ENCODE results near the gene ALK.

ALK gene

DNA sequence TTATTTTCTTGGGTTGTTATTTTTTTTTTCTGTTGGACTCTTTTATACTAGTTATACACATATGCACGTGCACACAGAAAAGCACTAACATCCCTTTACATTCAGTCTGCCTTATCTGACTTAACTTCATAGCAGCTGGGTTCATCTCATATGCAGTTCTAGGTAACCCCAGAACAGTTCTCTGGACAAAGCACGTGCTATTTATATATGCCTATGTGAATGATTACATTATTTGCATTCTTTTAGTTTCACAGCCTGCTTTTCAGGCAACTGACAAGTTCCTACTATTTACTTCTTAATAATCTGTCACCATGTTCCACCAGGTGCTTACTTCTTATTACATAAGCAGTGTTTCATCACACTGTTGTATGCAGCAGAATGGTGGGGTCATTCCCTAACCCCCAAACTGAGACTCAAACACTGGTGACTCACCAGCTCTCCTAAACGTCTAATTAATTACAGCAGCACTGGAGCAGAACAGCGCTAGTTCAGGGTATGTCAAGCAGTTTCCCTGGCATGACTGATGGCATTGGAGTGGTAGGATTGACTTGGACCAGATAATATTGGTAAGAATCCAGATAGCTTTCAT lies 433.3 kb downstream of the ALK start:
- DNase-seq (ENCODE audit: low read depth): no peak

- DNase-seq (ENCODE audit: low read depth): peak; percentile 30
These were observed 435.8 kb downstream of the ALK start for GRCh38 chr2:29485631-29486030.

DNA sequence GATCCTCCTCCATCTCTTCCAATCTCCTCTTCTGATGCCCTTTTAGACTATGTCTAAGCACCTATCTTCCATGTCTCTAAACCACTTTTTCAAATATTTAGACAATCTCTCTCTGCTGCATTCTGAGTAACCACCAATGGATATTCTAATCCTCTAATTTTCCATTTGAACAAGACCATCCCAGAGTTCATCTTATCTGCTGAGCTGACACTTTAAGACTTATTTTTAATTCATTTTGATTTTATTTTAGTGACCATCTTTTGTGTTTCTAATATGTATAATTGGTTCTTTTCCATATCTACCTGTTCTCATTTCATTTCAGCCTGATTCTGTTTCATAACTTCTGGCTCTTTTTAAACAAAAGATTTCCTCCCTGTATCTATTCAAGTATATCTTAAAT lies 436.3 kb downstream of the ALK start:
- no peak for DNase-seq (ENCODE audit: low read depth)

- DNase-seq (ENCODE audit: low read depth): no peak
These were observed 438.5 kb downstream of the ALK start for GRCh38 chr2:29482867-29483266.

DNA sequence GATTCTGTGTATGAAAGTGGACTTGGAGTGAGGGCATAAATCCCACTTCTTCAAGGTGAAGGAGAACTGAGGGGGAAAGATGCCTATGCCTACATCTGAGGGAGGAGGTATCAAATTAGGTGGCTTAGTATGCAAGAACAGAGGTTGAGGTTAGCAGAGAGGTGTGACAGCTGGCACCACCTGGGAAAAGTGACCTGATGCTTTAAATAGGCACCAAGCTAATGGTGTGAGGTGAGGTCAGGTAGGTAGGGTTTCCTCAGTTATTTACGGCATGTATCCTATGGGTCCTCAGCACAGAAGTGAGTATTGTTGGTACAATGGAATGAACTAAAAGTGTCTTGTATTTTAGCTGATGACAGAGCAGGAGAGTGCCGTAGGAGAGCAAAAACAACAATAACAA lies 439.0 kb downstream of the ALK start:
- no peak for DNase-seq (ENCODE audit: low read depth)

DNA sequence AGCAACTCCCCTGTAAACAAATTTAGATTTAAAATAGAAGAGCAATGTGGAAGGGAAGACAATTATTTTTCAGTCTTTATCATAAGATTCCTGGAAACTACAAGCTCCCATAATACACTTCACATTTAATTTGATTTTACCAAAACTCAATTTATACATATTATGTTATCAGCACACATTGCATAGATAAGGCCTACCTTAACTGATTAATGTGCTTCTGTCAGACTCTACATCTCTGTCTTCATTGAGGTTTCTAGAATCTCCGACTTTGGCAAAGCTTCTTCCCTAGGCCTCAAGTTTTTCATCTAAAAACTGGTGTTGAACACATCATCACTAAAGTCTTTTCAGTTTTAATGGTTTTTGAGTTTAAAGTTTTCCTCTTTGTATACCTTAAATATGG lies 440.1 kb downstream of the ALK start:
- DNase-seq (ENCODE audit: low read depth): no peak

DNA sequence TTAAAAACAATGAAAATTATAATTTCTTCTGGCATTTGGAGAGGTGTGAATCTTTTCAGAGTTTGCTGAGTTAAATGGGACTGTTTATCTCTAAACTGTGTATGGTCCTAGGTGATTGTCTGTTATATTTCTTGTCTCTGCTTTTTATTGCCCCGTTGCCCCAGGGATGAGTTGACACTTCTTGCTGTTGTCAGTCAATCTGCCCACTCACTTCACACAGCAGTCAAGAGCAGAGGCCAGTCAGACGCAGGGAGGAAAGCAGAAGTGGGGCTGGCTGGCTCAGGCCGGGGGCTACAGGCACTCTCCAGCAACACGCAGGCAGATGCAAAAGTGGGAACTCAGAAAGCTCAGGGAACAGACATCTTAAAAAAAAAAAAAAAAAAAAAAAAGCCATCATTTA lies 441.0 kb downstream of the ALK start:
- no peak for DNase-seq (ENCODE audit: low read depth)

DNA sequence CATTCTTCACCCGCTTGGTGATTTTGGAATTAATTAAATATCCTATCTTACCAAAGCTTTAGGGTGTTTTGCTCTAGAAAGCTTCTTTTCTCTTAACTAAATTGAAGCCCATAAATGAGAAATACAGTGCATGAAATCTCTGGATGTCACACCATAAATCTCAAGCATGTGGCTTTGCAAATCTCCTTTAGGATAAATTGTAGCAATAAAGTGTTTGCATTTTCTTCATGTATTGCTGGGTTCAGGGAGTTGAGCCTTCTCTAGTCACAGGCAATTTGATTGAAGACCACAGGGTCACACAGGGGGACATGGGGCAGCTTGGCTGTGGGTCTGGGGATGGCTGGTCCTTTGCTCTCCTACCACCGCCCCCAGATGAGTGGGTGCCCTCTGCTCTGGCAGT lies 442.0 kb downstream of the ALK start:
- no peak for DNase-seq (ENCODE audit: low read depth)

DNA sequence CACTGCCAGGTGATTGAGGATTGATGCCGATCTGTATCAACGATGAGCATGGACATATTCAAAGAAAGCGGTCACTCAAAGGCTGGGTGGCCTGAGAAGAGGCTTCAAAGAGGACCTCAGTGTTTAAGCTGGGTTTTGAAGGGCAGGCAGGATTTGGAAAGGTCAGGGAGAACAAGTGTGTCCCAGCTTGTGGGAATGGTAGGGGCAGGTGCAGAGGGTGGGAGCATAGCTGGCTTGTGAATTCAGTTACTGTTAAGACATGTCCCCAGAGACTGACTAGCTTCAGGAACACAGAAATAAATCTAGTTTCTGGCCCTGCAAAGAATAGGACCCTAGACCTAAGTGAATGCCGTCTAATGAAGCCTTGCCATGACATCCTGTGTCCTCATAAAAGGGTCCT lies 442.7 kb downstream of the ALK start:
- DNase-seq (ENCODE audit: low read depth): no peak

DNA sequence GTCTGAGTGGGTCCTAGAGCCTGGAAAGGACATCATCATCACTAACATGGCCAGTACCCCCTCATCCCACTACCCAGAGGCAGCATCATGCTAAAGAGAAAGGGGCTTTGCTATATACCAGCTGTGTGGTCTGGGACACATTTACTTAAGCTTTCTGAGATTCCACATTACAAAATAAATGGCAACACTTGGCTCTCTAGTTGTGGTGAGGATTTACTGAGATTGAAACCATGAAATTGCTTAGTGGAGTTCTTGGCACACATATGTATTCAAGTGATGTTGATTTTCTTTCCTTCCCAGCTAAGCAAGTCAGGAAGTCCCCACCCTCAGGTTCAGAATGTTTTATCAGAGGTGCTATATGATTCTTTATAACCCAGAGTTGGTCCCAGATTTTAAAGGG lies 444.2 kb downstream of the ALK start:
- DNase-seq (ENCODE audit: low read depth): no peak

GRCh38 chr2:29475499-29475898 lies 445.9 kb downstream of the ALK start:
- DNase-seq (ENCODE audit: low read depth): no peak

DNA sequence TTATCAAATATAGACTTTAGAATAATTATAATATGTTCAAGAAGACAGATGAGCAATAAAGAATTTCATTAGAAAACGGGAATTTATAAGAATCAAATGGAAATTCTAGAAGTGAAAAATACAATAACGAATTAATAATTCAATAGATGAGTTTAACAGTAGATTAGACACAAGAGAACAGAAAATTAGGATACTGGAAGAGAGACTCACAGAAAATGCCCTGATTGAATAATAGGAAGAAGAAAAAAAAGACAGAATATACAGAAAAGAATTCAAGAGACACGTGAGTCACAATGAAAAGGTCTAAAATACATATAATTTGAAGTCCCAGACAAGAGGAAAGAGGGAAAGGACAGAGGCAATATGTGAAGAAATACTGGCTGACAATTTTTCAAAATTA lies 451.4 kb downstream of the ALK start:
- no peak for DNase-seq (ENCODE audit: low read depth)

- peak; percentile 35 for DNase-seq (ENCODE audit: low read depth)
These were observed 451.9 kb downstream of the ALK start for GRCh38 chr2:29469516-29469915.

DNA sequence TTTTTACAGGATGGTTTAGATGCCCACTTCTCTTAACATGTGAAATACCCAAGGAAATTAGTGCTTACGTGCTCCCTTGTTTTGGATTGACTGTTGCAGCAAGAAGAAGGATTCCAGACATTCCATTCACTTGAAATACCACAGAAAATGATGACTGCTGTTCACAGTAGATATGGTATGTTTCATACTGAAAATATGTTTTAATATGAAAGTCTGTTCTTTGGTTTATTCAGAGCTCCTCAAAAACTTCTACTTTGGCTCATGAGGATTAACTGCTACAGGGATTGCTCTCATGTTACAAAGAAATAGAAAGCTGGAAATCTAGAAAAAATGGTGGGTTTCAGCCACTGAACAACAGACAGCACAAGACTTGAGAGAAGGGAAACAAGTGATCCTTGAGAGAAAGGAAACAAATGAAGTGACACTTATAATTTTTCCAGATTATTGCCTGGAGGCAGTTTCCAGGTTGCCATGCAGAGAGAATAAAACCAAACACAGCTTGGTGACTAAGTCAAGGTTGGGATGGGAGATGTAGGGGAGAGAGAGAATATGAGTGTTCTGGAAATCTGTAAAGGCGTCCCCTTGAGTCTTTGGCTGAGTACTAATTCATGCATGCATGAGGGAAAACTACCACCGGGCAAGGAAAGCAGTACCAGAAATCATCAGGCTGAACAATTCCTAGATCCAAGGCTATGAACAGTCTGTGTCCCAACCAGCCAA lies 458.0 kb downstream of the ALK start:
- peak; percentile 88 for DNase-seq (ENCODE audit: low read depth)

DNA sequence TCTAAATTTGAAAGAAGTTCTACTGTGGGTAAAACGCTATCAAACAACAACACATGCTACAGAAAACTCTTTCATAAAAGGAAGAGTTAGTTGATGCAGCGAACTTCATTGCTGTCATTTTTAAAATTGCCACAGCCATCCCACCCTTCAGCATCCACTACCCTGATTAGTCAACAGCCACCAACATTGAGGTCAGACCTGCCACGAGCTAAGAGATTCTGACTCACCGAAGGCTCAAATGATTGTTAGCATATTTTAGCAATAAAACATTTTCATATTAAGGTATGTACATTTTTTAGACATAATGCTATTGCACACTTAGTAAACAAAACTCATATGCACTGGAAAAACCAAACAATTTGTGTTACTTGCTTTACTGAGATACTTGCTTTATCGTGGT lies 459.1 kb downstream of the ALK start:
- peak; percentile 66 for DNase-seq (ENCODE audit: low read depth)

DNA sequence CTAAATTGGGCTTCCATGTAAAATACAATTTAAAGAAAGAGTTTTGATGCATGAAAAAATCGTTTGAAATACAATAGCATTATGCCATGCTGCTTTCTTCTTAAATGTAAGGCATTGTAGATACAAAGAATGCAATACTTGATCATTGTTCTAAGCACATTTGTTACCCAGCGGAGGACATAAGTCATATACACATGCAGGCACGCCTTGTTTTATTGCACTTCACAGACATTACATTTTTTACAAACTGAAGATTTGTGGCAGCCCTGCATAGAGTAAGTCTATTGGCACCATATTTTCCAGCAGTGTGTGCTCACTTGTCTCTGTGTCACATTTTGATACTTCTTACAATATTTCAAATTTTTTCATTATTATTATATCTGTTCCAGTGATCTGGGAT lies 461.2 kb downstream of the ALK start:
- DNase-seq (ENCODE audit: low read depth): no peak

- peak; percentile 83 for DNase-seq (ENCODE audit: low read depth)
These were observed 461.8 kb downstream of the ALK start for GRCh38 chr2:29459445-29460179.

DNA sequence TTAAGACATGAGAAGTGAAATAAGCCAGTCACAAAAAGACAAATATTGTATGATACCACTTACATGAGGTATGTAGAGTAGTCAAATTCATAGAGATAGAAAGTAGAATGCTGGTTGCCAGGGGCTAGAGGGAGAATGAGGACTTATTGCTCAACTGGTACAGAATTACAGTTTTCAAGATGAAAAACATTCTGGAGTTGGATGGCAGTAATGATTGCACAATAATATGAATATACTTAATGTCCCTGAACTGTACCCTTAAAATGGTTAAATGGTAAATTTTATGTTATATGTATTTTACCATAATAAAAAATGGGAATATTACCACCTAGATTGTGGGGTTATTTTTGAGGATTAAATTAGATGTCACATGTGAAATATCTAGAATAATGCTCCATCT lies 465.0 kb downstream of the ALK start:
- DNase-seq (ENCODE audit: low read depth): no peak

DNA sequence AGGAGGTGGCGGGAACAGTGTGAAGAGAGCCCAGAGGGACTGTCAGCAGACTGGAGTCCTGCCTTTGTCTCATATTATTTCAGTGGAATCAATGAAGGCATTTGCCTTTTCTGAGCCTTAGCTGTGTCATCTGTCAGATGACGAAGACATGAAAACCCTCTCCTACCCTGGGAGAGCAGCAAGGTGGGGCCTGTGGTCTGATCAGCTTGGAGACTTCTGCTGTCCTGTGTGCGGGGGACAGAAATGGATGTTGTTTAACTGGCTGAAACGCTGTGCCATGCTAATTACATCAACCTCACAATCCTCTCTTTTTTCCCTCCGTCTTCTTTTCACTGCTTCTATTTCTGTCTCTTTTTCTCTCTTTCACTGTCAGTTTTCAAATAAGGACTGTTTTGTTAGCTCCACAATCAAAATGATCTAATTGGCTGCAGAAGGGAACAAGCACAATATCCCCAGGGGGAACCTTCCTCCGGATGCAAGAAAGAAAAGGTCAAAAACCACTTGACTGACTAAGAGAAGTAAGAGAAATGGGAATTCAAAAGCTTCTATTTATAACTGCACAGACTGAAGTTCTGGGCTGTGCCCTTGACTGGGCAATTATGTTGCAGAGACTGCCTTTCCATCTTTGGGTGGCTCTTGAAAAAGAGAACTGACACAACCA lies 466.1 kb downstream of the ALK start:
- DNase-seq (ENCODE audit: low read depth): peak; percentile 60

- no peak for DNase-seq (ENCODE audit: low read depth)
These were observed 469.4 kb downstream of the ALK start for GRCh38 chr2:29452036-29452435.

DNA sequence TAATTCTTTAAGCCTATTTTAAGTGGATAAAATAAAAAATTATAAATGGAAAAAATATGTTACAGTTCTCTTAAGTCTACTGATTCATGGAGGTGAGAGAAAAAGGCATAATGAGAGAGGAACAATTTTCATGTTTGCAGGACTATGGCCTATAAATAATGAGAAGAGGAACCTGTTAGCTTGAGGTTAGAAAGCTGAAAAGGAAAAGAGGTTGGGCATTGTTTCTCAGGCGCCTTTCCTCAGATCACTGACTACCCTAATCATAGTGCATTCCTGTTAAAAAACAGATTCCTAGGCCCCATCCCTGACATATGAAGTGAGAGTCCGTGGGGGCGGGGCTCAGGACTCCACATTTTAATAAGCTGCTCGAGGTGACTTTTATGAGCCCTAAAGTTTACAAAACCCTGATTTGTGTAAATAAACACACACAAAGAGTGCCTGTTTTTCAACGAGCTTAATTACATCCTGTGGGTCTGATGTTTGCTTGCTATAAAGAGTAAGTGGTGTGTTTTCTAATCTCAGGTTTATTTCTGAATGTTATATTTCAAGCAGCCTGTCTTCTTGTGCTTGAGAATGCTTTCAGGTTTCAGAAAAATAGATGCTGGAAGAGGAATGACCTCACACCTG lies 470.7 kb downstream of the ALK start:
- DNase-seq (ENCODE audit: low read depth): no peak

- DNase-seq (ENCODE audit: low read depth): no peak
These were observed 471.9 kb downstream of the ALK start for GRCh38 chr2:29449499-29449898.

Measured in EH (cell line).